Measurements from ENCODE around the gene BMP8B.

BMP8B gene

GRCh38 chr1:39755965-39756659 lies 32.6 kb downstream of the BMP8B start:
- peak; percentile 99 for DNase-seq

- peak; percentile 100 for DNase-seq
Measured at GRCh38 chr1:39754906-39755504, 33.7 kb downstream of the BMP8B start.

DNA sequence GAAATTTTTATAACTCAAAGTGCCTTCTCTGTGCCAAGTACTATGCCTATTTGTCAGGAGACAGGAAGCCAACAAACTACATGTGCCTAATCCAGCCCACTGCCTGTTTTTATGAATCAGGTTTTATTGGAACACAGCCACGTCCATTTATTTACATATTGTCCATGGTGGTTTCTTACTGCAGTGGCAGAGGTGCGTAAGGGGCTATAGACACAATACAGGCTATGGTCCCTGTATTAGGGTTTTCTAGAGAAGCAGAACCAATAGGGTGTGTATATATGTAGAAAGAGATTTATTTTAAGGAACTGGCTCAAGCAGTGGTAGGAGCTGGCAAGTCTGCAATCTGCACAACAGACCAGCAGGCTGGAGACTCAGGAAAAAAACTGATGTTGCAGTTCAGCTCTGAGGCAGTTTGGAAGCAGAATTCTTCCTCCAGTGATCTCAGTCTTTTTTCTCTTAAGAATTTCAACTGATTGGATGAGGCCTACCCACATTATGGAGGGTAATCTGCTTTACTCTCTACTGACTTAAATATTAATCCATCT lies 34.6 kb downstream of the BMP8B start:
- DNase-seq: peak; percentile 100

GRCh38 chr1:39753132-39754025 lies 35.3 kb downstream of the BMP8B start:
- DNase-seq: no peak

DNA sequence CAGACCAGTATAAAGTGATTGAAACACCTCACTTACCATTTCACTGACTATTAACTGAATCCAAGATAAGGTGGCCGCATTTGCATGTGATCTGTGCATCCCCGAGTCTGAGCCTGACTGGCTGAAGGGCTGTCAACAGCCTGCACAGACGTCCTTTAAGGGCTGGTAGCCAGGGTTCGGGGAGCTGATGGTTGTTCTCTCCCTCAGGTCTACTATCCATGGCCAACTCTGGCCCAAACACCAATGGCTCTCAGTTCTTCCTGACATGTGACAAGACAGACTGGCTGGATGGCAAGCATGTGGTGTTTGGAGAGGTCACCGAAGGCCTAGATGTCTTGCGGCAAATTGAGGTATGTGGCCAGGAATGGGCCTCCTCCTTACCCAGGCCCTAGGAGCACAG lies 36.0 kb downstream of the BMP8B start:
- no peak for DNase-seq

- DNase-seq: no peak
Measured at GRCh38 chr1:39751595-39751994, 37.1 kb downstream of the BMP8B start.

GRCh38 chr1:39745016-39745670 lies 43.5 kb downstream of the BMP8B start:
- DNase-seq: no peak

DNA sequence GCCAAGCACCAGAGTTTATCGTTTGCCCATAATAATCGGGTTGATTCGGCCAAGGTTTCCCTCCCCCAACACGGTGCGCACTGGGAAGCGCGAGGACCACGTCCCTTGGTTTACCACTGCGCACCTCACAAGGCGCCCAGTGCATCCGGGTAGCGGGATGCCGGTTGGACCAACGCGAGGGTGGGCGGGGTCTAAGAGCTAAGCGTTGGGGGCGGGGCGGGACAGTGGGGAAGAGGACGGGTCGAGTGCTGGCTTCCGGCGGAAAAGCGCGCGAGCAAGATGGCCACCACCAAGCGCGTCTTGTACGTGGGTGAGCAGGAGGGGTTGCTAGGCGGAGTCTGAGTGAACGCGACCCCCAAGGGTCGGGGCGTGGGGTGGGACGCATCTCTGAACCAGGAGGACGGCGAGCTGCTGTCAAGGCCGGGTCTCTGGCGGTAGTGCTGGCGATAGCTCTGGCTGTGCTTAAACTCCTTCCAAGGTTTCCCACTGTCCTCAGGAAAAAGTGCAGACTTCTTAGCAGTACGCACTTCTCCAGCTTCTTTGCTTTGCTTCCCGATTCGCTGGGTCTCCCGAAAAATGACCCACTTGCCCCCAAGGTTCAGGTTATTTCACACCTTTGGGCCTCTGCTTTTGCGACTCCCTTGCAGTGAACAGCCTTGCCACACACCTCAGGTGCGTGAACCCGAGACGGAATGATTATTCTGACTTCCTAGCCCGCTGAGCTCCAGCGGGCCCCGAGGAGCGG lies 49.9 kb downstream of the BMP8B start, which contains the start of gene PPIE:
Gene PPIE (plus strand): TSS at position 261 of the 745 bp plus-strand sequence. CDS start 19 bp downstream, at position 280.
- no peak for DNase-seq

DNA sequence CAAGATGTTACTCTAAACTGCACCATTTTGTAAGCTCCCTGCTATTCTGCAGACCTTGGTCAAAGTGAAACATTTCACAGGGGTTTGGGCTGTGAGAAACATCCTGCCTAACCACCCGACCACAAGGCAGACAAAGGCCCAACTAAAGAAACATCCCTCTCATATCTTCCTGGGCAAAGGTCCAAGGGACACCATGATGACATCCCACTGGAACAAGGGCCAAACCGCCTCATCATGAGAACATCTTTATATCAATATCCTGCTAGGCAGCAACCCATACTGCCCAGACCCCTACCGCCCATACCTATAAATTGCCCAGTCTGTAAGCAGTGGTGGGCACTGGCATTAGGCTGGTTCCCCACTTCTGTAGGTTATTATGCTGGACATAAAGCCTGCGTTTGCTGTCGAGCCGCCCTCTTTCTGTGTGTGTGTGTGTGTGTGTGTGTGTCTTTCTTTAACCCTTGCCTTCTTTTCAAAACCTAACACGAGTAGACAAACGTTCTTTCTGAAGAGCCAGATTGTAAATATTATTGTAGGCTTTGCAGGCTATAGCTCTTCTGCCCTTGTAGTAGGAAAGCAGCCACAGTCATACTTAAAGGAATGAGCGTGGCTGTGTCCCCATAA lies 51.0 kb downstream of the BMP8B start:
- no peak for DNase-seq

DNA sequence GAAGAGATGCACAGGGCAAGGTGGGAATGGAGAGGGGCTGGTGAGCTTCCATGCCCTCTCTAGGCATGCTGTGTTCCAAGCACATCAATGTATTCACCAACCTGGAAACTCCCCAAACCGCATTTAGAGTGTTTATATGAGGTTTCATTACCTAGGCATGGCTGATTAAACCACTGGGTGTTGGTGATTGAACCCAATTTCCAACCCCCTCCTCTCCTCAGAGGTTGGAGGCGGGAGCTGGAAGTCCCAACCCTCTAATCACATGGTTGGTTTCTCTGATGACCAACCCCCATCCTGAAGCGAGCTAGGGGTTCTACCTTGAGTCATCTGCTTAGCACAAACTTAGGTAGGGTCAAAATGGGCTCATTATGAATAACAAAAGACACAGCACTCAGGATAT lies 52.9 kb downstream of the BMP8B start:
- no peak for DNase-seq

- no peak for DNase-seq
Measured at GRCh38 chr1:39733161-39733560, 55.5 kb downstream of the BMP8B start.

DNA sequence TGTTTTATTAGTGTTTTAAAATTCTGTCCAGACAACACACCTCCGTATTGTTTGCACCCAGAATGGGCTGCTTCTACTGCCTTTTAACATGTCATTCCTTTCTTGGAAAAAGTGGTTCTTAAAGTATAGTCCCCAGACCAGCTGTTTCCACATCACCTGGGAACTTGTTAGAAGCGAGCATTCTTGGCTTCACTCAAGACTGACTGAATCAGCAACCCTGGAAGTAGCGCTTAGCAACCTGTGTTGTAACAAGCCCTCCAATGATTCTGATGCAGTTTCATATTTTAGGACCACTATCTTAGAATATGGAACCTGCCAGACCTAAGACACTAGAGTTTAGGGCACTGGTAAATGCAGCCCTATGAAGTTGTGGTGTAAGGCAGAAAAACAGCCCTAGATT lies 55.9 kb downstream of the BMP8B start:
- DNase-seq: no peak

DNA sequence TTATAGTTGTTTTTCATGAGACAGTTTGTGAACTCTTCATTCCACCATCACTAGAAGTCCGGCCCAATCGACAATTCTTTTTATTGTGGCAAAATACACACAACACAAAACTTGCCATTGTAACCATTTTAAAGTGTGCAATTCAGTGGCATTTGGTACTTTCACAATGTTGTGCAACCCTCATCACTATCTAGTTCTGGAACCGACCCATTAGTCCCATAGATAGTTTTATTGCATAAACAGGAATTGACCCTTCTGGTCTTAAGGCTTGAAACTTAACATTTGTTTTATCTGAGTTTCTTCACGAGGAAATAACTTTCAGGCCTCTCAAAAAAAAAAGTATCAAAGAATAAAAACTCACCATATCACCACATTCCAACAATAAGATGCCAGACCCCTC lies 58.8 kb downstream of the BMP8B start:
- DNase-seq: no peak

DNA sequence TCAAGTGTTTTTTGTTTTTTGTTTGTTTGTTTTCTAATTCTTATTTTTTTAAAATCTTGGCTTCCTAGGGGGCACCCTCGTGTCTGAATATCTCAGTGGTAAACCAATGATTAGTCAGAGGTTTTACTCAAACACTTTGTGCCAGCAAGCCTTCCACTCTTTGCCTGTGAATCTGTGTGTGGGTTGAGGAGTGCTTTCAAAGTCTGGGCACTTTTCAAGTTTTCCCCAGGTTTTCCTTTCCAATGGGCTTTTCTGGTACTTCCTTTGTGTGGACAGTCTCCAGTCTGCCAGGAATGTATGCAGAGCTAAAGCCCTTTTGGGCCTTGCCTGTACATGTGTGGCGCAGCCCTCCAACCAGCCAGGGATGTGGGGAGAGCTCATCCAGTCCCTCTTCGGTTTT lies 59.6 kb downstream of the BMP8B start:
- no peak for DNase-seq

GRCh38 chr1:39727932-39728317 lies 60.7 kb downstream of the BMP8B start:
- no peak for DNase-seq

GRCh38 chr1:39727221-39727931 lies 61.3 kb downstream of the BMP8B start:
- DNase-seq: no peak

GRCh38 chr1:39726600-39726999 lies 62.1 kb downstream of the BMP8B start:
- no peak for DNase-seq

GRCh38 chr1:39722495-39722894 lies 66.2 kb downstream of the BMP8B start:
- DNase-seq: no peak

DNA sequence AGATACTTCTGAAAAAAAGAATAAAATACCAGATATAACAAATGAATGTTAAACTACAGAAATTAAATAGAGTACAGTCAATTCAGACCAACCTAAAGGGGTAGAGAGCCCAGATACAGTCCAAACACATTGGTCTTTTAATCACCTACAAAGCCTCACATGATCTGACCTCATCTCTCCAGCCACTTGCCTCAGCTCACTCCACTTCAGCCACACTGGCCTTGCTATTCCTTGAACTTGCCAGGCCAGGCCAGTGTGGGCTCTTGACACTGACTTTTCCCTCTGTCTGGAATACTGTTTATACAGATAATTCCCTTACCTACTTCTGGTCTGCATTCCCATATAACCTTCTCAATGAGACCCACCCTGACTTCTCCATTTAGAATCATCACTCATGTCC lies 67.0 kb downstream of the BMP8B start:
- DNase-seq: no peak

DNA sequence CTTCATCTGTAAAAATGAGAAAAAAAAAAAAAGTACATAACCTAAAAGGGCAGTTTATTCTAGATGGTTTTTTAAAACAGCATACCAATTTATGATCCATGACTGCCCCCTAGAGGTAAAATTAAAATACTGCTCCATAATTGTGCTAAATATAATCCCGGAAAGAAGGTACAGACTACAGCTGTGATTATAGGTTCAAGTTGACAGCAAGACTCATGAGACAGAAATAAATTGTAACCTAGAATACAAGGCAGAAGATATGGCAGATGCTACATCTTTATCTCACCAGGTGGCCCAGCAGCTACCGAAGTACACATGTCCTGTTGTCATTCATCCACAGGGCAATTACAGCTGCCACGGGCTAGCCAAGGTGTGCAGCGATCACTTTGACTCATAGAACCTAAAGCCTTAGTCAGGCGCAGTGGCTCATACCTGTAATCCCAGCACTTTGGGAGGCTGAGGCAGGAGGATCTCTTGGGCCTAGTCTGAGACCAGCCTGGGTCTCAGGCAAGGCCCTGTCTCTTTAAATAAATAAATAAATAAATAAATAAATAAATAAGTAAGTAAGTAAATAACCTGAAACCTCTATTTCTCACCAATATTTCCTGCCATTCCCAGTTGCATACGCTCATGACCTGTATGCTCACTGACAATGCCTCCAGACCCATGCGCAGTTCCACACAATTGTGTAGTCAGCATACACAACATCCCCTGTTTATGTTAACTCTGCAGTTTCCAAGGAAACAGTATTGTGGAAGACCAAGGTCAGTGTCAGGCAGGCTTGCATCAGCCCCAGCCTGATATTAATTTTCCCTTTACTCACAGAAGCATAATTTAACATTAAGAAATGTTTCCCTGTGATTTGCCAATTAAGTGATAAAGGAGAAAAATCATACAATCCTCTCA lies 68.3 kb downstream of the BMP8B start:
- peak; percentile 100 for DNase-seq

Measured in NCI-H1694 (cell line).